Smooth muscle cell (in vitro differentiated cells): Measurements from ENCODE around the gene CCDC91. TPM values are rescaled to one million over a fixed set of nuclear protein-coding genes. Genes with fewer than 3 reads are reported as not detected.
"Not testable (repeated sequence)": the region's sequence is repeated elsewhere in the genome, so short reads cannot be mapped to it uniquely, and the experiment has no call there.

ENCODE experiments used
- DNase-seq: peaks from one replicate; lab custom pipeline; 2025; ENCODE audit not compliant: unreplicated experiment; lab: John Stamatoyannopoulos, UW
- H2AFZ ChIP-seq: fragments of 200-600 bp; sonication (generic); 2 replicates; pipeline ENCODE4 v1.6.0; 2016; ENCODE audit warnings: antibody characterized with exemption, low read depth, mild to moderate bottlenecking
- H3F3A ChIP-seq: fragments of 200-600 bp; sonication (generic); 2 replicates; pipeline ENCODE4 v1.6.0; 2017; ENCODE audit warnings: antibody characterized with exemption, low read depth
- H3K27ac ChIP-seq: fragments of 200-600 bp; sonication (generic); 2 replicates; pipeline ENCODE4 v1.5.1; 2016; ENCODE audit warnings: low read depth, mild to moderate bottlenecking
- H3K27me3 ChIP-seq: fragments of 200-600 bp; sonication (generic); 2 replicates; pipeline ENCODE4 v1.6.1; 2016; ENCODE audit warnings: low read depth, mild to moderate bottlenecking
- H3K36me3 ChIP-seq: fragments of 200-600 bp; sonication (generic); 2 replicates; pipeline ENCODE4 v1.5.1; 2016; ENCODE audit warnings: low read depth
- H3K4me1 ChIP-seq: fragments of 200-600 bp; sonication (generic); 2 replicates; pipeline ENCODE4 v1.5.1; 2016; ENCODE audit warnings: low read depth
- H3K4me2 ChIP-seq: fragments of 200-600 bp; sonication (generic); 2 replicates; pipeline ENCODE4 v1.6.0; 2016; ENCODE audit warnings: mild to moderate bottlenecking
- H3K4me3 ChIP-seq: fragments of 200-600 bp; sonication (generic); 2 replicates; pipeline ENCODE4 v1.5.1; 2016; ENCODE audit warnings: mild to moderate bottlenecking
- H3K79me2 ChIP-seq: fragments of 200-600 bp; sonication (generic); 2 replicates; pipeline ENCODE4 v1.6.0; 2016; ENCODE audit warnings: low read depth, mild to moderate bottlenecking
- H3K9ac ChIP-seq: fragments of 200-600 bp; sonication (generic); 2 replicates; pipeline ENCODE4 v1.6.0; 2016; ENCODE audit warnings: low read depth
- H3K9me3 ChIP-seq: fragments of 200-600 bp; sonication (generic); replicated peaks from 2 replicates; pipeline ENCODE4 v1.5.1; 2016; ENCODE audit warnings: low read depth
- H4K20me1 ChIP-seq: fragments of 200-600 bp; sonication (generic); 2 replicates; pipeline ENCODE4 v1.6.0; 2016; ENCODE audit warnings: low read depth
- WGBS: methylation state at CpG from one replicate; pipeline ENCODE4 v1.1.7; 2016; ENCODE audit warnings: low lambda C conversion rate; 5-methylcytosine and 5-hydroxymethylcytosine counted together
- polyA plus RNA-seq: library from polyadenylated mRNA; unstranded; fragments of >200 nt; fragmentation: Nextera tagmentation; extraction: Ambion mirVana; gene quantifications from 2 replicates; pipeline ENCODE4 v1.2.1, GENCODE V29; 2016
- total RNA-seq: library from RNA; depleted of rRNA; stranded (reverse); fragments of >200 nt; gene quantifications from 2 replicates; pipeline ENCODE4 v1.2.3, GENCODE V29; 2014
- TF ChIP-seq, protein P1 (sequence below): fragments of 200-600 bp; sonication (generic); IDR thresholded peaks from 2 replicates; pipeline ENCODE4 v1.5.1; 2017; ENCODE audit warnings: borderline replicate concordance, mild to moderate bottlenecking, antibody characterized with exemption; ENCODE audit not compliant: insufficient read depth, poor library complexity, severe bottlenecking

Gene CCDC91
- total and polyA plus RNA-seq, 2 experiments from 2014 or later = 20.1 to 23.7 TPM

DNA sequence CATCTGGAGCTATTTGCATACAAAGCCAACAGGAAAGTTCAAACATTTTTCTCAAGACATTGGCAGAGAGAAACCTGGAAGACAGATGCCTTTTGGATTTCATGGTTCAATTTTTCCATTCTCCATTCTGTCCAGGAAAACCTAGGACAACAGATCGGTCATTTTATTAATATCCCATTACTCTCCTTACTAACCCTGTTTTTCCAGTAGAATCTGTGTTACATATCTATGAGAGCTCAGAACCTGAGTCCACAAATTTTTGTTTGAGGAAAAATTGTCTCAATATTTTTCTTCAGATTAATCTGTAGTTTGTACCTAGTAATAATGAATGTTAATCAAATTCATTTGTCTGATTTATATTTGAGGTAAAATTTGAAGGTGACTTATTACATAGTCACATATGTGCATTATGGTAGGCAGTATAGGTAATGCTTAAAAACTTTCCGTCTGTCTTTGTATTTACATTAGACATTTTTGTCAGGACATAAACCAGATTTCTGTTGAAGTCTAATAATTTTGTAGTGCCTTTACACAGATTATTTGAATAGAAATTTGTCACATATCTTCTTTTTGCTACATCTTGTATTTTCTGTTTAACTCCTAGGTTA is 75.3 kb downstream of the CCDC91 start:
- no peaks in the 10 kb centered on the region for H3K27me3 ChIP-seq
- H3K9ac ChIP-seq = no peak overlapping the region
- no peak overlapping the region for H3K4me3 ChIP-seq
- H3K79me2 ChIP-seq = no peaks in the 10 kb centered on the region
- TF ChIP-seq, protein P1, sequence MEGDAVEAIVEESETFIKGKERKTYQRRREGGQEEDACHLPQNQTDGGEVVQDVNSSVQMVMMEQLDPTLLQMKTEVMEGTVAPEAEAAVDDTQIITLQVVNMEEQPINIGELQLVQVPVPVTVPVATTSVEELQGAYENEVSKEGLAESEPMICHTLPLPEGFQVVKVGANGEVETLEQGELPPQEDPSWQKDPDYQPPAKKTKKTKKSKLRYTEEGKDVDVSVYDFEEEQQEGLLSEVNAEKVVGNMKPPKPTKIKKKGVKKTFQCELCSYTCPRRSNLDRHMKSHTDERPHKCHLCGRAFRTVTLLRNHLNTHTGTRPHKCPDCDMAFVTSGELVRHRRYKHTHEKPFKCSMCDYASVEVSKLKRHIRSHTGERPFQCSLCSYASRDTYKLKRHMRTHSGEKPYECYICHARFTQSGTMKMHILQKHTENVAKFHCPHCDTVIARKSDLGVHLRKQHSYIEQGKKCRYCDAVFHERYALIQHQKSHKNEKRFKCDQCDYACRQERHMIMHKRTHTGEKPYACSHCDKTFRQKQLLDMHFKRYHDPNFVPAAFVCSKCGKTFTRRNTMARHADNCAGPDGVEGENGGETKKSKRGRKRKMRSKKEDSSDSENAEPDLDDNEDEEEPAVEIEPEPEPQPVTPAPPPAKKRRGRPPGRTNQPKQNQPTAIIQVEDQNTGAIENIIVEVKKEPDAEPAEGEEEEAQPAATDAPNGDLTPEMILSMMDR = no peak
- peaks cover 4% of the 10 kb centered on the region for H3K9me3 ChIP-seq
- H4K20me1 ChIP-seq = no peaks in the 10 kb centered on the region
- H2AFZ ChIP-seq = no peak overlapping the region
- WGBS = 96% methylated on average over 2 of the region's 2 CpGs
- no peak overlapping the region for H3K27ac ChIP-seq
- no peaks in the 10 kb centered on the region for H3K4me1 ChIP-seq
- H3F3A ChIP-seq = no peaks in the 10 kb centered on the region
- no peak for DNase-seq
- H3K4me2 ChIP-seq = no peak overlapping the region
- H3K36me3 ChIP-seq = peaks cover 9% of the 10 kb centered on the region

GRCh38 chr12:28267920-28268607 is 77.8 kb downstream of the CCDC91 start:
- not testable (repeated sequence) for H3K27me3 ChIP-seq, H3K4me3 ChIP-seq, DNase-seq, H3K27ac ChIP-seq, H3K4me2 ChIP-seq, H4K20me1 ChIP-seq, H2AFZ ChIP-seq, H3K4me1 ChIP-seq, H3K9ac ChIP-seq, H3K79me2 ChIP-seq, H3F3A ChIP-seq
- Histone ChIP-seq H3K9me3 (peaks cover 24% of the 10 kb centered on the region), H3K36me3 (peaks cover 22% of the 10 kb centered on the region)
- WGBS = 97% methylated on average over 5 of the region's 5 CpGs

DNA sequence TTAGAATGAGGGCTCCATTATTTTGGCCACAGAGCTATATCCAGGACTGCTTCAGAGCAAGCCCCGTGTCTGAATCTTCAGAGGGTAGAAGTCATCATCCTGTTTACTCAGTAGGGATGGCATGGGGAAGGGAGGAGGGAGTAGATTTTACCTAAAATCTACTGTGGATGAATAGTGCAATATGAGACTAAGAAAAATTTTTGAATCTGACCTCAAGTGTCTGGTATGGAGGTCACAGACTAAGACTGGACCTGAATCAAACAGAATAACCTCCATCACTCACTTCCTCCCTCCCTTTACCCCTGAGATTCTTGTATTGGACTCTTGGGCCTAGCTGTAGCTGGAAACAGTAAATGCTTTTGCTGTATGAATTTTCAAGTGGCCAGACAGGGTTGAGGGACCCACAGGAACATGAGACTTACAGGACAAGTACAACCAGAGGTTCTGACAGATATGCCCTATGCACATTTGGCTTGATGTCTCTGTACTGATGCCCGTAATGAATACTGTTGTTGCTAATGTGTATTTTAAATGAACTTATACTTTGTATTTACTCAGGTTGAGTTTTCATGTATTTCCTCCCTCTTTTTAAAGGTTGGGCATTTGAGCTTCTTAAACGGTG is 78.5 kb downstream of the CCDC91 start:
- no peaks in the 10 kb centered on the region for H4K20me1 ChIP-seq
- H3K4me2 ChIP-seq = no peak overlapping the region
- no peak overlapping the region for H2AFZ ChIP-seq
- TF ChIP-seq, protein P1 = no peak
- no peak for DNase-seq
- no peaks in the 10 kb centered on the region for H3K27me3 ChIP-seq
- no peak overlapping the region for H3K4me3 ChIP-seq
- WGBS = 91% methylated on average over 3 of the region's 3 CpGs
- H3K4me1 ChIP-seq = no peaks in the 10 kb centered on the region
- H3K36me3 ChIP-seq = peaks cover 22% of the 10 kb centered on the region
- no peaks in the 10 kb centered on the region for H3K79me2 ChIP-seq
- peaks cover 24% of the 10 kb centered on the region for H3K9me3 ChIP-seq
- H3F3A ChIP-seq = no peaks in the 10 kb centered on the region
- H3K27ac ChIP-seq = no peak overlapping the region
- no peak overlapping the region for H3K9ac ChIP-seq

GRCh38 chr12:28269851-28270250 is 79.6 kb downstream of the CCDC91 start:
- no peaks in the 10 kb centered on the region for H3K79me2 ChIP-seq
- H3K27me3 ChIP-seq = no peaks in the 10 kb centered on the region
- H2AFZ ChIP-seq = no peak overlapping the region
- no peak overlapping the region for H3K4me2 ChIP-seq
- no peak overlapping the region for H3K27ac ChIP-seq
- H3K4me3 ChIP-seq = no peak overlapping the region
- H3K9me3 ChIP-seq = peaks cover 24% of the 10 kb centered on the region
- H3K36me3 ChIP-seq = peaks cover 22% of the 10 kb centered on the region
- no peaks in the 10 kb centered on the region for H3K4me1 ChIP-seq
- TF ChIP-seq, protein P1 = no peak
- no peak overlapping the region for H3K9ac ChIP-seq
- no peak for DNase-seq
- no peaks in the 10 kb centered on the region for H3F3A ChIP-seq
- 85% methylated on average over 1 of the region's 1 CpG for WGBS
- no peaks in the 10 kb centered on the region for H4K20me1 ChIP-seq
